Activated CD4-positive, alpha-beta T cell treated with anti-CD3 and anti-CD28 coated beads for 48 hours (primary cell): ENCODE results near the gene ZNF423.

Experiments
- DNase-seq: peaks from one replicate; pipeline ENCODE4 v3.0.0-alpha.2; 2020

The ZNF423 gene

DNA sequence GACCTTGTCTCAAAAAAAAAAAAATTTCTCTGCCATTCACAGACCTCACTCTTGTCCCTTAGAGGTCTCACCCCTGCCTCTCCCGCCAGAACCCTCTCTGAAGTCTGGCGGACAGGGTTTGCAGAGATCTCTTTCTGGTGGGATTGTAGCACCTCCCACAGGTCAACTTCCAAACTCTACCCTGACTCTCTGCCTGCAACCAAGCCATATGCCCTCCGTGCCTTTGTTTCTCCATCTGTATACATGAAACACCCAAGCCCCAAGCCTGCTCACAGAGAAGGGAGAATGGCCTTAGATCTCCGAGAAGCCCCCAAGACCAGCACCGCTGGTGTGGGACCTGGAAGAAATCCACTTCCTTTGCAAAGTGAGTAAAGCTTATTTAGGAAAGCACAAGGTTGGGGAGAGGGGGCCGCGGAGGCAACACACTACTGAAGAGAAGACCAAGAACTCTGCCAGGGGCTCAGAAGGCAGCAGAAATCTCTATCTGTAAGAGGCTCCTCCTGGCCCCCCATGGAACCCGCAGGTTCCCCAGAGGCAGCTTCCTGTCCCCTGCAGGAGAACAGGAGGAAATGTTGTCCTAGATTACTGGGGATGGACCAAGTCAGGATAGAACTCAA lies 262.4 kb downstream of the ZNF423 start:
- DNase-seq: no peak

GRCh38 chr16:49592546-49593423 lies 263.1 kb downstream of the ZNF423 start:
- DNase-seq: peak; percentile 59

DNA sequence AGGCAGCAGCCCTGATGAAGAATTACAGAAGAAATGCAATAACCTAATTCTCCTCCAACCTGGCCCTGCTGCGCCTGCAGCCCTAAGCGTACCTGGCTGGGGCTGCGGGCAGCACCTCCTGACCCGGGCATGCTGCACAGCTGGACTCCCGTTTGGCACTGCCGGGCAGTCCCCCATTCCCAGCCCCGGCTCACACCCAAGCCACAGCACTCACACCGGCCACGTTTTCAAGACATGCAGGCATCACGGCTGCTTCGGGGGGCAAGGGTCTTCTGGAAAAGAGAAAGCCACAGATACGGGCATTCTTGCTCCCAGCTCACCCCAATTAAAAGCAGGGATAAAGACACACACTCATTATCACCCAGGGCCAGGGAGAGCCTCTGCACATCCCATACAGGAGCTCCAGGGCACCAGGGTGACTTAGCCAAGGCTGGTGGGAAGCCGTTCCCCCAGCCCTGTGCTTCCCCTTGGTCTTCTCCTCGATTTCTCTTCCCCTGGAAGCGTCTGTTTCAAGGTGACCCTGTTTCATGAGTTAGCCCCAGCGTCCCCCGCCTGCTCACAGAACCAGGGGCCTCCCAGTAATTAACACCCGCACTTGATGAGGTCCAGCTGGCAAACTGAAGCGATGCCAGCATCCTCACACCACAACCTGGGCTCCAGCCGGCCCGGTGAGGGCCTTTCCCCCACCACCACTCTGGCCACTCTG lies 265.6 kb downstream of the ZNF423 start:
- no peak for DNase-seq

DNA sequence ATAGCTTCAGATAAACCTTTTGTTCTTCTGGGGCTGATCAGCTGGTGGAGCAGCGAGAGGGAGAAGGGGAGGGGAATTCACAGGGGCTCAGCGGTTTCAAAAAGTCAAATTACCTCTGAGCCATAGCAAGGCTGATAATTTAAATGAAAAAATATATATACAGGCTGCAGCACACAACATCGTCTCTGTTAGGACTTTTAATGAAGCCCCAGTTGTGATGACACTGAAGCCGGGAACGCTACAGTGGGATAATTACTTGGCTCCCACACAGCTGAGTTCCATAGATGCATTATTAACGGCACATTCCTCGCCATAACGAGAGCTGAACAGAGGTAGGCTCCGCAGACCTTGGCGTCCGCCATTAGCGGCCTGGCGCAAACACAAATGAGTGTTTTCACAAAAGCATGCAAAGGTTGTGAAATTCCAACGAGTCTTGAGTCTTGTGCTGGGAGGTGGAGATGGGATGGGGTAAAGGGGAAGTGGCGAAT lies 266.3 kb downstream of the ZNF423 start:
- DNase-seq: no peak

GRCh38 chr16:49588729-49589384 lies 267.1 kb downstream of the ZNF423 start:
- DNase-seq: no peak

DNA sequence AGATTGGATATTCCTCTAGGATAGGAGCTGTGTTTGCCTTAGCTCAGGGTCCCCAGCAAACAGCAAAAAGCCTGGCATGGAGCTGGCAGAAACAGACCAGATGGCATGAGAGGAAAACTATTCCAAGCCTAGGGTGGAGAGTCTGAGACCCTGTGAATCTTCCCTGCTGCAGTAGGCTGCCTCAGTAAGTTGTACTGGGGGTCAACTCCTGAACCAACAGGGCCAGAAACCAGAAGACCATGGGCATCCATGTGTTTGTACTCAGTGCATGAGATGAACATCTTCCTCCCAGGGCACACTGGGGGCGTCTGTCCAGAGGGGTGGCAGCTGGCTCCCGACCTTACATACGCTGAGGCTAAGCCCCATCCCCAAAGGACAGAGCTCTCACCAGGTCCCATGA lies 267.9 kb downstream of the ZNF423 start:
- DNase-seq: no peak

- DNase-seq: no peak
Measured at GRCh38 chr16:49587511-49587910, 268.4 kb downstream of the ZNF423 start.

DNA sequence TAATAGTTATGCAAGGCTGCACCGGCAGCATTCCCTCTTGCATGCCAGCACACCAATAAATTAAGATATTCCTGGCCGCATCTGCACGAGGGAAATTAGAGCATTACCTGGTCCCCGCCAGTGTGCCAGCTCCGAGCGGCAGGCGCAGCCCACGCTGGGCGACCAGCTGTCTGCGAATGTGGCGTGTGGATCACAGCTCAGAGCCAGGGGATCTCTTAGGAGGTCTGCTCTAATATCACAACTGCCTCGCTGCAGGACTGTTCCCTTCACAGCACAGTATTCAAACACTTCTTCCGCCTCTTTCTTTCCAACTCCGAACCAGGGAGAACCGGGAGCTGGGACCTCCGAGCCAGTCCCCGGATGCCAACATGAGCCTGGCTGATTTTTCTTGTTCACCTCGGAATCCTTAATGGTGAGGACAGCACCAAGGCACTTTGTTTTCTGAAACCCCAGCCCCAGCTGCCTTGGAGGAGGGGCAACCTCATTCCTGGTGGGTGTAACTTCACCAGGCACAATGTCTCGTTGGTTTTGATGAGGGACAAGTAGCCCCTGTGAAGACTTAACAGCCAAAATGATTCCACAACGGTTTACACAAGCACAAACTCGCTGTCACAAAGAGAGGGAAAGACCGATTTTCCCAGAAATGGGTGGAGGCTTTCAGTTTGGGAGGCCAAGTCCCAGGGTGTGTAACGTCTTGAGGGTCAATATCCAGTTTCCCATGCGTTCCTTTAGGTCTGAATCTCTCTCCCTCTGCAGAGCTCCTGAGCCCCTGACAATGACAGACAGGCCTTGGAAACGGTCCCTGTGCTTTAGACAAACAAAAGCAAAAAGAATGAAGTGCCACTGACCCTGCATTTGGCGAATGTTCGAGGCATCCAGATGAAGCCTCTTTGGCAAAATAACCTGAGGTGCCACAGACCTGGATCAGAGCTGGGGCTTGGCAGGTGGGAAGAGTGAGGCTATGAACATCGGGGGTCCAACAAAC lies 269.2 kb downstream of the ZNF423 start:
- DNase-seq: no peak

- DNase-seq: no peak
Measured at GRCh38 chr16:49585143-49585832, 270.6 kb downstream of the ZNF423 start.

- DNase-seq: no peak
Measured at GRCh38 chr16:49583911-49584310, 272.0 kb downstream of the ZNF423 start.

DNA sequence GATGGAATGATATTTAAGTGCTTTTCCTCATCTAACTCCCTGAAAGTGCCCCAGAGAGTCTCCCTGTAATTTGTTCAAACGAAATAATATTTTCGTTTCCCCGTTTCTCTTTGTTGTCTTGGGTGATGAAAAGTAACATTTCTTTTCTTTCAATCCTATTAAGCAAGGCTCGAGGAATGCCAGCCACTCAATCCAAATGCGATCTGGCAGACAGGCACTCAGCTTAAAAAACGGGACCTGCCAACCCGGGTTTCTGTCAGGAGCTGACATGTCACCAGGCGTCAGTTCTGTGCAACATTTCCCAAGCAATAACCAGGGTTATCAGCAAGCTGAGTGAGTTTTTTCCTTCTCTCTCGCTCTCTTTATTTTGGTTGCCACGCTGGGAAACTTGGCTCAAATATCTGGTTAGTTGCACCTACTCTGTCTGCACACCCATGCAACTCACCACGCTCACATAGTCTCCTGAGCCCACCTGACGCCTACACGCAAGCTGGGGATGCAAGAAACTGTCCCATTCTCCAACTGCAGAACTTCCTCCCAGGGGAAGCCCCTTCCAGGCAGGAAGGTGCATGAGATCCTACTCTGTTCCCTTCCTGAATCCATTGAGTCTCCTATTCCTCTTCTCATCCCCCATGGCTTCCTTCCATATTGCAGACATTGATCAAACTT lies 274.1 kb downstream of the ZNF423 start:
- no peak for DNase-seq

- DNase-seq: no peak
Measured at GRCh38 chr16:49580751-49581303, 275.1 kb downstream of the ZNF423 start.

GRCh38 chr16:49578435-49579024 lies 277.4 kb downstream of the ZNF423 start:
- no peak for DNase-seq

- DNase-seq: no peak
Measured at GRCh38 chr16:49578018-49578417, 277.9 kb downstream of the ZNF423 start.

- no peak for DNase-seq
Measured at GRCh38 chr16:49576941-49577340, 279.0 kb downstream of the ZNF423 start.

DNA sequence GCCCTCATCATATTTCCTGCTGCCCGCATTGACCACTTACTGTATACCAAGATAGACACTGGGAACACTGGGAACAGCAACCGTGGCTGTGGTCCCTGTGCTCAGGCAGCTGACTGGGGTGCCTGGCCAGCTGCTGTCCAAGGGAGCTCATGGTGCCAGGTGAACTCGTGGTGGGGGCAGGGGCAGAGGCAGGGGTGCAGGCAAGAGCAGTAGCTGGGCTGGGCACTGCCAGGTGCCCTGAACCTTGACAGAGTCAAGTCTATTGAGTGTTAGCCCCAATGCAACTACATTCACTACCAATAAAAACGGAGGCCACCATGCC lies 279.8 kb downstream of the ZNF423 start:
- DNase-seq: no peak

DNA sequence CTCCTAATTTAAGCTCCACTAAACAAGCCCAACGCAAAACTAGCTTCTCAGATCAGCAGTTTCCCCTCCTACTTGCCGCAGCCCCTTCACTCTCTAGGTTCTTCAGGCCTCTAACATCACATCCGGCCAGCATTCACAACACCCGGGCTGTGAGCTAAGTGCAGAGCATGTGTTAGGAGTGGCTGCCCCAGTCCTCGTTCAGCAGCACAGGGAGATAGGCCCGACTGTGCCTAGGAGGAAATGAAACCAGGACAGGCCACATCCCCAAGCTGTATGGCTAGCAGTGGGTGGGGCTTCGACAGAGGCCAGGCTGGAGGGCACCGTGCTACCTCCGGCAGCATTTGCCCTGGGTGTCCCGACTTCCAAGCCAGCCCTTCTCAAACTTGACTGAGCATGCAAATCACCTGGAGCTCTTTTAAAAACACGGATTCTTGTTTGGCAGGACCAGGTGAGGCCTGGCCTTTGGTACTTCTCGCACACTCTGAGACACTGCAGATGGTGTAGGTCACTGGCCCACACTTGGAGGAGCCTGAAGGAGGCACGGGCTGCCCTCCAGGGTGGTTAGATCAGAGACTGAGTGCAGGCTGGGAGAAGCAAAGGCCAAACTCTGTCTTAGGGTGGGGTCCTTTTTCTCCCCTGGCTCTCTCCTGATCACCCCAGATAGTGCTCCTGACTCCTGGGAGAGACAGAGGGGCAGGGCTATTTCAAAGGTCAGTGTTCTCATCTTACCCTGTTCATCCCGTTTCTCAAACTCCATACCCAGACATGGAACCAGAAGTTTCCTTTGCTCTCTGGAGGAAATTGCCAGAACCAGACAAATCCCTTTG lies 280.4 kb downstream of the ZNF423 start:
- DNase-seq: no peak

GRCh38 chr16:49574826-49575225 lies 281.1 kb downstream of the ZNF423 start:
- no peak for DNase-seq

GRCh38 chr16:49567950-49568349 lies 288.0 kb downstream of the ZNF423 start:
- DNase-seq: no peak
